GM18870 (cell line): ENCODE data around the gene RANBP3.

Source experiments
- ATAC-seq: cut with Tn5 transposase; IDR thresholded peaks from one replicate; pipeline ENCODE4 v1.9.1; 2021; ENCODE audit warnings: moderate library complexity; ENCODE audit not compliant: unreplicated experiment

Gene RANBP3

DNA sequence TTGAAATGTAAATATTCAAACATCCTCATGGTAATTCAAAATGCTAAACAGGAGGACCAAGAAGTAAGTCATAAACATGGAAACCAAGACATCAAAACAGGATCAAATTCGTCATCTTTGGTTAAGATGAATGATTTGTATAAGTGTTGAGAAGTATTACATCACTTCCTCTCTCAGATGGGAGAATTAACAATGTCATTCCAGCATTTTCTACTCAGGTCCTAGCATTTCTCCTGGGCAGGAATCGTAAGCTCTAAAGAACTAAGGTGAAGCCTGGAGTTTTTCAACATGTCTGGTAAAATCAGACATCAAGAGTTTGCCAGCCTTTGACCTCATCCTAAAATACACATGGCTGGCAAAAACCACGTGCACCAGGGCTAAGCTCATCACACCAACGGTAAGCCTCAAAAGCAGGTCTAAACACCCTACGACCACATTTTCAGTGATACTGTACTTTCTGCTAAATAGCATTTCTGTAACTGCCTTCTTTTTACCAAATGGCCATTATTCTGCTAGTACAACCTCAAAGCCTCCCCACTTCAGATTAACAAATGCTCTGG lies 24.8 kb downstream of the RANBP3 start:
- ATAC-seq = no peak

DNA sequence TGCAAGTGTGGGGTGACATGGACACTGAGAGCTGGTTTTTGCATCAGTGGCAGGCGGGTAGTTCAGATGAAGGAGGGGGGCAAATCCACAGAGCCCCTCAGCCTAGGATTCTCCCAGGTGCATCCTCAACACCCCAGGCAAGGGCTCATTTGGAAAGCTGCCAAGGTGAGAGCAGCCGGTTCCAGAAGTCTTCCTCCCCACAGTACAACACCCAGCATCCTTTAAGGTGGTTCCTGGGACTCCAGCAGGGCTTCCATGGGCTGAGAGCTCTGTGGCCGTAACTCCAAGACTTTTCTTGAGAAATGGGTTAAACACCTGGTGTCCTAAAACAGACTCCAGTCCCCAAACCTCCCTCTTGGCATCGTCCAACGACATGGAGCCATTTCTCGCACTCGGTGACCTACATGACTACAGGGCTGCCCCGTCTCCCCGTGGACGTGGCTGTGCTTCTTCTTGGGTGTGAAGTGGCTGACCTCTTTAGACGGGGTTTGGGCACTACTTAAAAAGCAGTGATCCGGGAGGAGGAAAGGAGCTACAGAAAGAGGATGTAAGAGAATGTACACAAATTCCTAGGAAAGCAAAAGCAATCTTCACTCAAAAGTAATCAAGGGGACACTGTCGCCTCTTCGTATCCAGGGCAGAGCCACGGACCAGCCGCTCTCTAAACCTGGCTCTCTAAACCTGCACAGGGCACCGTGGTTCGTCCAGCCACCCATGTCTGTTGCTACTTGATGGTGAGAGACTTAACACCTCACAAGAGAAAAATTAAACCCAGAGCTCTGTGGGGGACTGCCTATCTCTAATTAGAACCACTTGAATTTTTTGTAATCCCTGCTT lies 25.5 kb downstream of the RANBP3 start:
- no peak for ATAC-seq

- ATAC-seq = no peak
Observed at GRCh38 chr19:5951338-5951861, 26.5 kb downstream of the RANBP3 start.

GRCh38 chr19:5950741-5951140 lies 27.2 kb downstream of the RANBP3 start:
- ATAC-seq = no peak

GRCh38 chr19:5949792-5950305 lies 28.1 kb downstream of the RANBP3 start:
- no peak for ATAC-seq

DNA sequence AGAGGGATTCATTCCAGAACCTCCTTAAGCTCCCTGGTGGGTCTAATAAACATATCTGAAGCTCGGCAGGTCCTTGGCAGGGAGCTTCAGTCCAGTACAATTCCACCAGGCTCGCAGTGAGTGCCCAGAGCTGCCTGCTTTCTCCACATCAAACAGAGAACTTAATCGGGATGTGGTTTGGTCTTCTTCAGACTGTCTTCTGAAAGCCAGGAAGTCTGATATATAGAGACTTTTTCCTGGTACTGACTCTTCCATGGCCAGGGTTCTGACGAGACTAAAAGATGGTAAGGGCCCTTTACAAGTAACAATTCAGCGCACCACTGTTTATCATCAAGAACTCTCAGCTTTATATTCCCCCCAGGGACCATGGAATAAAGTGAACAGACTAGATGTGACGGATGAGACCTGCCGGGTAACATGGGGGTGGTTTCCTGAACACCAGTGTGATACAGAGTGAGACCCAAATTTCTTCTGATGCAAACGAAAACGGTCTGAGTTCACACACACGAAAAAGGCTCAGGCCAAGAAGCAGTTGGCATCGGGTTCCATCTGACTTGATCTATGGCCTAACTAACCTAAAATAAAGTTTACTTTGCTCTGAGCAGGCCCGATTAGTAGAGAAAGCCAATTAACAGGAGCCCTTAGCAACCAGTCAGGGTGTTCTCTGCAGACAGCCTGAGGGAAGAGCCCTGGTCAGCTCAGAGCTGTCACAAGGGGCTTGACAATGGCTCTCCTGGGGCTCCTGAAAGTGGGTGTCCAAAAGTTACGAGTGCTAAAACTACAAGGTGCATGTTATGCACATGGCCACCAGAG lies 29.0 kb downstream of the RANBP3 start:
- no peak for ATAC-seq

GRCh38 chr19:5947435-5947834 lies 30.5 kb downstream of the RANBP3 start:
- no peak for ATAC-seq

- ATAC-seq = no peak
Observed at GRCh38 chr19:5943623-5944022, 34.3 kb downstream of the RANBP3 start.

DNA sequence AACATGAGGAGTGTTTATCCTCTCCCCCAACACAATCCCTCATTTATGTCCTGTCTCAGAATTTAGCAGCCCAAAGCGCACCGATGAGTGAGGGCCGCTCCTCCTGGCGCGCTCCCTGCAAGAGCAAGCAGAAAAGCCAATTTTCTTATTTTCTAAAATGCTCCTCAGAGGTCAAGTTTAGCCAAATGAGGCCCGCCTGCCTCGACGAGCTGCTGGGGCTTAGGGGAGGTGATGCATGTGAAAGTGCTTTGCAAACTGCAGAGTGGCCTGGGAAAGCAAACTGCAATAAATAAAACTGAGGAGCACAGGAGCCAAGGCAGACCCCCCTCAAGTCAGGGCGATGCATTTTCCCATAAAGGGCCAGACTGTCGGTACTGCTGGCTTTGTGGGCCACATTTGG lies 34.9 kb downstream of the RANBP3 start:
- ATAC-seq = no peak

- no peak for ATAC-seq
Observed at GRCh38 chr19:5941673-5942072, 36.3 kb downstream of the RANBP3 start.

DNA sequence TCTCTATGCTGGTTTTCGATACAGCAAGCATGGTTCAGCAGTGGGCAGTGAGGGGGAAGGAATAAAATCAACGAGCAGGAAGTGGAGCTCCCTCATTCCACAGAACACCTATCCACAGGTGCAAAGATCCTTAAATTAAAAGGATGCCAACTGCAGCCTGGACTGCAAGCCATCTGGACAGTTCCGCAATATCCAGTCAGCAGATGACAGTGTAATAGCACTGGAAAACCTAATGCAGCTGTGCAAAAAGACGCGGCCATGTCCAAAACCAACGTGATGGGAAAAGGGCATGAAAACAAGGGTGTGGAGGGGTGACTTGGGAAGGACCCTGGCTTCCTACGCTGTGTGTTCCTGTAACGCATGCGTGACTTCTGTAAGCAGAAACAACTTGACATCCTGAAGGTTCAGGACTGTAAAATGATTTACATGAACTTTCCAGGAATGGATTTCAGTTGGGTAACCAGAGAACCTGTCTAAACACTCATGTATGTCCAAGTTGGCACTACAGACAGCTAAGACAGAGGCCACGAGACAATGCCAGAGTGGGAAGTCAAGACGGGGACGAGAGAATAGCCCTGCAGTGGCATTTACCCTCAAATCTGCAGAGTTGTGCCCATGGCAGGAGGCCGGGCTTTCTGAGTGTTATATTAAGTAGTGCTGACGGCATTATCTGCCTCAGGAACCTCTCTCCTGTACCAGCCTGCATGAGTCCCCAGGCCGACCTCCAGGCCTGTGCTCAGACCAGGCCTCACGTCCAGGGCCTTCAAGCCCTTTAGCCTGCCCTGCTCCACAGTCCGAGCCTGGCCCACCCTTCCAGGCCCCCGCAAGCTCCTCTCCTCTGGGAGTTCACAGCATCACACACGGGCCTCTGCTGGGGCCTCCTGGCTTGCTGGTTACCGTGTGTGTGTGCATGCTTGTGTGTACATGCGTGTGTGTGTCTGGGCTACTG lies 37.4 kb downstream of the RANBP3 start:
- no peak for ATAC-seq

GRCh38 chr19:5937550-5937949 lies 40.4 kb downstream of the RANBP3 start:
- no peak for ATAC-seq

DNA sequence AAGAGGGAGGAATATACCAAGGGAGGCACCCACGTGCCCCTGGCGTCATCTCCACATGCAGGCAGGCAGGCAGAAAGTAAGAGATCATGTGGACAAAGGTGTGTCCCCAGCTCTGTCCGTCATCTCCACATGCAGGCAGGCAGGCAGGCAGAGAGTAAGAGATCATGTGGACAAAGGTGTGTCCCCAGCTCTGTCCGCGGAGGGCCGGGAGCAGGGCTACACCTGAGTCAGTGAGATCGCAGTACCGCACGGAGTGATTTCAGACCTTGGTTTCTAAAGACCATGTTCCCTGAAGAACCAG lies 41.7 kb downstream of the RANBP3 start:
- no peak for ATAC-seq

DNA sequence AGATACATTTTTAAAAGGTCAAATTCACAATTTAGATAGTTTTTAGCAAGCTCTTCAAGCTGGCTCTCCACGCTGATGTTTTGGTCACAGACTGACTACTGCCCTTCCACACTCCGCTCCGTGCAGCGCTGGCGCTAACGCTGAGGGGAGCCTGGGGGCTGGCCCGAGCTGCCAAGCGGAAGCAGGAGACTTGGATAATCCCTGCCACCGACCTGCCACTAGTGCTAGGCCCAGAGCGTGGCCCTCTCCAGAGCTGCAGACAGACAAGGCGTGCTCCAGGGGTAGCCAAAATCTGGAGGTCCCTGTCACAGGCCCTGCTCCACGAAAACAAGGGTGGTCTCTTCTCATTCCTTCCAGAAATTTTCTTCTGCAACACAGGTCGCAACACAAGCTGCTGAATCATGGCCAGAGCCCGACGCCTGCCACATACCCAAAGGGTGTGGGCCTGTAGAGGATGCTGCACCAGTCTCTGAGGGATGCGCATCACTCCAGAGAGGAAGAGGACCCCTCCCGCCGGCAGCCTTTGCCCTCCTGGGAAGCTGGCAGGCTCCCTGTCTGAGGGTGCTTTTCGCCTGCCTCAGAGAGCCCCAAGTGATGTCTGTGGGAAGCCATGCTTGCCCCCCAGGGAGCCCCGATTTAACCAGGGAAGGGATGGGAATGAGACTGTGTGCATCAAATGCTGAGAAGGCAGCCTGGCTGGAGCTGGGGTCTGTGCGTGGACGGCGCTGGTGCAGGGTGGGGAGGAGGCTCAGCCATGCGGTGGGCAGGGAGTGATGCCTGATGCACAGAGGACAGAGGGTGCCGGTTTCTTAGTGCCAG lies 42.3 kb downstream of the RANBP3 start:
- no peak for ATAC-seq

DNA sequence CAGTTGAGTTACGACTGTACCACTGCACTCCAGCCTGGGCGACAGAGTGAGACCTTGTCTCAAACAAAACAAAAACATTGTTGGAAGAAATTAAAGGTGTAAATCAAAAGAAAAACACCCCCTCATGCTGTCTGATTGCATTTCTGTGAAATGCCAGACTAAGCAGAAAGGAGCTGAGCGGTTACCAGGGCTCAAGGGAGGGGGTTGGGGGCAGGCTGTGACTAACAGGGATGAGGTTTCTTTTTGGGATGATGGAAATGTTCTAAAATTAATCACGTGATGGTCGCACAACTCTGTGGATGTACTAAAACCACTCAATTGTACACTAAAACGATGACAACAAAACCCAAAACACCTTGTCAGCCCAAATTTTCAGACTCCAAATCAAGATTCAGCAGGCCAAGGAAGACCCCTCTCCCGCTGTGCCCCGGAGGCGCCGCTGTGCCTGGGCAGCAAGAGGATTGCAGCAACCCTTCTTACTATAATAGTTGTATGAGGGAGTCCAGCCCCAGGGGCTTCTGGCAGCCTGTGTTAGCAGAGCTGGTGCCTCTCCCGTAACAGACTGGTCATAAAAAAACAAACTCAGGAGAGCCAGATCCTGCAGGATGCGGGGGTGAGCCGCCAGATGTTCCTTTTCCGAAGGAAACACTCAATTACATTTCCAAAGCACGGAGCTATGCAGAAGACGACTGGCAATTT lies 43.0 kb downstream of the RANBP3 start:
- no peak for ATAC-seq

DNA sequence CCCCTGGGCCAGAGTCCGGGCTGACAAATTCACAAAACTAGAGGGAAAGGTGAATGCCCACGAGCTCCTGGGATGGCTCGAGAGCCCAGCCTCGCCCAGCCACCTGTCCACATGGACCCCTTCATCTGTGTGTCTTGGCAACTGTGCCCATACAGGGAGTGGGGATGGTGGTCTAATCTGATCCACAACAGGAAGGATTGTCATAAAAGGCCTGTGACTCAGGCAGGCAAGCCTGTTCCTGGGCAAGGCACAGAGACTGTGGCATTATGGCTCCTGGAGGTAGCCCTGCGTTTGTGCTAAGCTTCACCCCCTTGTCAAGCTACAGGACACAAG lies 43.9 kb downstream of the RANBP3 start:
- no peak for ATAC-seq

GRCh38 chr19:5933391-5934068 lies 44.4 kb downstream of the RANBP3 start:
- no peak for ATAC-seq

GRCh38 chr19:5932609-5933262 lies 45.2 kb downstream of the RANBP3 start:
- ATAC-seq = no peak
